WTC11 (cell line): ENCODE measurements around the gene TMPRSS13. TPM values are rescaled to one million over a fixed set of nuclear protein-coding genes. Genes with fewer than 3 reads are reported as not detected.

ENCODE experiments used
- ATAC-seq: fragments of 200-7000 bp; cut with Tn5 transposase; 2 replicates; pipeline ENCODE4 v1.10.0; 2021; ENCODE audit warnings: mild to moderate bottlenecking, moderate library complexity
- CTCF ChIA-PET: fragments of 300-600 bp; sonication (Branson Sonifier 250); formaldehyde crosslinking; loops from one replicate; lab custom pipeline; 2021; ENCODE audit warnings: antibody characterized with exemption; lab: Charles Lee
- POLR2A ChIA-PET: fragments of 350-600 bp; sonication (Branson Sonifier 250); formaldehyde crosslinking; loops from one replicate; lab custom pipeline; 2021; ENCODE audit warnings: antibody characterized with exemption; lab: Charles Lee
- DNase-seq: peaks from one replicate; pipeline ENCODE4 v3.0.0; 2021; ENCODE audit warnings: low spot score
- H3K27ac Mint-ChIP-seq: 2 replicates; pipeline ENCODE4 v1.8.0; 2021; ENCODE audit warnings: mixed read lengths
- H3K27me3 Mint-ChIP-seq: 2 replicates; pipeline ENCODE4 v1.8.0; 2021; ENCODE audit warnings: low read depth, mild to moderate bottlenecking, moderate library complexity, mixed read lengths
- H3K36me3 Mint-ChIP-seq: 2 replicates; pipeline ENCODE4 v1.8.0; 2021; ENCODE audit warnings: mixed read lengths
- H3K4me1 Mint-ChIP-seq: 2 replicates; pipeline ENCODE4 v1.8.0; 2022; ENCODE audit warnings: mixed read lengths
- H3K4me3 Mint-ChIP-seq: 2 replicates; pipeline ENCODE4 v1.8.0; 2021; ENCODE audit warnings: mild to moderate bottlenecking, moderate library complexity, mixed read lengths
- H3K9me3 Mint-ChIP-seq: 2 replicates; pipeline ENCODE4 v1.8.0; 2021; ENCODE audit warnings: mixed read lengths
- AFF4 ChIP-seq: sonication (generic); formaldehyde crosslinking; IDR thresholded peaks from 2 replicates; pipeline ENCODE4 v1.8.1; 2023; ENCODE audit warnings: mild to moderate bottlenecking, missing genetic modification reagents, borderline replicate concordance
- CTCF ChIP-seq: fragments of 200-600 bp; IDR thresholded peaks from 2 replicates; pipeline ENCODE4 v1.8.0; 2022; ENCODE audit warnings: antibody characterized with exemption
- E2F5 ChIP-seq: sonication (generic); formaldehyde crosslinking; IDR thresholded peaks from 2 replicates; pipeline ENCODE4 v1.8.1; 2022; ENCODE audit warnings: mild to moderate bottlenecking, moderate library complexity, missing genetic modification reagents
- ELF4 ChIP-seq: sonication (generic); formaldehyde crosslinking; IDR thresholded peaks from 2 replicates; pipeline ENCODE4 v1.8.1; 2022; ENCODE audit warnings: low read depth, mild to moderate bottlenecking, moderate library complexity, missing genetic modification reagents
- FOXP4 ChIP-seq: sonication (generic); formaldehyde crosslinking; IDR thresholded peaks from 2 replicates; pipeline ENCODE4 v1.8.0; 2022; ENCODE audit warnings: mild to moderate bottlenecking, missing genetic modification reagents
- JUN ChIP-seq: sonication (generic); formaldehyde crosslinking; IDR thresholded peaks from 2 replicates; pipeline ENCODE4 v1.8.0; 2023; ENCODE audit warnings: mild to moderate bottlenecking, missing genetic modification reagents
- PRDM15 ChIP-seq: sonication (generic); formaldehyde crosslinking; IDR thresholded peaks from 2 replicates; pipeline ENCODE4 v1.8.0; 2022; ENCODE audit warnings: missing genetic modification reagents
- USF1 ChIP-seq: sonication (generic); formaldehyde crosslinking; IDR thresholded peaks from 2 replicates; pipeline ENCODE4 v1.8.0; 2022; ENCODE audit warnings: mild to moderate bottlenecking, missing genetic modification reagents
- ZBTB21 ChIP-seq: sonication (generic); formaldehyde crosslinking; IDR thresholded peaks from 2 replicates; pipeline ENCODE4 v1.8.1; 2023; ENCODE audit warnings: mild to moderate bottlenecking, missing genetic modification reagents, borderline replicate concordance
- ZBTB43 ChIP-seq: sonication (generic); formaldehyde crosslinking; IDR thresholded peaks from 2 replicates; pipeline ENCODE4 v1.8.1; 2023; ENCODE audit warnings: mild to moderate bottlenecking, missing genetic modification reagents
- ZNF425 ChIP-seq: fragments of 250-450 bp; sonication (Bioruptor Pico); conservative IDR thresholded peaks from 2 replicates; pipeline ENCODE4 v1.9.0; 2021; ENCODE audit warnings: mild to moderate bottlenecking
- total RNA-seq: library from RNA; stranded (reverse); gene quantifications from 3 replicates; pipeline ENCODE4 v1.2.3, GENCODE V29; 2021

The TMPRSS13 gene
- total RNA-seq, 1 experiment from 2014 or later: 0.63 TPM

- TF ChIP-seq E2F5 (no peak), FOXP4 (CRISPR knock-in tag) (no peak), ZNF425 (CRISPR knock-in tag) (no peak), ZBTB21 (CRISPR knock-in tag) (no peak), CTCF (no peak), AFF4 (CRISPR knock-in tag) (no peak), JUN (CRISPR knock-in tag) (no peak), USF1 (CRISPR knock-in tag) (no peak)
Measured at GRCh38 chr11:117900121-117900648, 29.0 kb downstream of the TMPRSS13 start (continued).

GRCh38 chr11:117898059-117898458 is 31.1 kb downstream of the TMPRSS13 start:
- Mint-ChIP-seq H3K4me3 (no peak overlapping the region), H3K27me3 (no peaks in the 10 kb centered on the region)
- no peak for ATAC-seq
- no peak for TF ChIP-seq PRDM15 (CRISPR knock-in tag)
- TF ChIP-seq ELF4 (CRISPR knock-in tag): no peak
- no peak for TF ChIP-seq AFF4 (CRISPR knock-in tag)
- TF ChIP-seq ZBTB43 (CRISPR knock-in tag): no peak
- TF ChIP-seq, all 79 proteins: peak for 0
- CTCF ChIA-PET: no interaction called here
- no peaks in the 10 kb centered on the region for H3K36me3 Mint-ChIP-seq
- no peak overlapping the region for H3K27ac Mint-ChIP-seq
- POLR2A ChIA-PET: no interaction called here
- peaks cover 1% of the 10 kb centered on the region for H3K9me3 Mint-ChIP-seq
- H3K4me1 Mint-ChIP-seq: no peaks in the 10 kb centered on the region
- DNase-seq: no peak
